Endothelial cell of umbilical vein (primary cell): ENCODE measurements around the gene STRBP.

Source experiments
- CTCF ChIP-seq, 2 donors: IDR thresholded peaks; 1 replicate in 1 of 2; 2 replicates in 1 of 2; pipeline ENCODE4 v1.5.1; 2011; ENCODE audit warnings: low read length in 2 of 2, mild to moderate bottlenecking in 2 of 2, moderate library complexity in 2 of 2, control low read depth in 1 of 2, inconsistent platforms in 1 of 2, low read depth in 1 of 2; ENCODE audit not compliant: insufficient read depth in 1 of 2; ENCODE audit errors: extremely low read depth in 1 of 2
- MYC ChIP-seq: IDR thresholded peaks from one replicate; pipeline ENCODE4 v1.6.1; 2011; ENCODE audit warnings: mild to moderate bottlenecking, low read depth, low read length
- POLR2A ChIP-seq: IDR thresholded peaks from 2 replicates; pipeline ENCODE4 v1.6.1; 2012; ENCODE audit warnings: low read depth, mild to moderate bottlenecking, control low read depth, low read length

- TF ChIP-seq CTCF (IDR thresholded peaks at IDR 0.05; ENCODE audit: extremely low read depth in 1 of 2, insufficient read depth in 1 of 2, low read depth in 1 of 2, low read length in 2 of 2) (no peak), POLR2A (no peak), MYC (no peak)
Observed at GRCh38 chr9:123099548-123099947, 168.8 kb downstream of the STRBP start.
